Common myeloid progenitor, CD34-positive (primary cell): ENCODE measurements around the gene PRIM1.
"Not testable (repeated sequence)": the region's sequence is repeated elsewhere in the genome, so short reads cannot be mapped to it uniquely, and the experiment has no call there.

ENCODE experiments used
- CTCF ChIA-PET: fragments of 350-600 bp; sonication (Branson Sonifier 250); formaldehyde crosslinking; loops from one replicate; lab custom pipeline; 2021; ENCODE audit warnings: antibody characterized with exemption; lab: Charles Lee
- POLR2A ChIA-PET: fragments of 350-600 bp; sonication (Branson Sonifier 250); formaldehyde crosslinking; loops from one replicate; lab custom pipeline; 2021; ENCODE audit warnings: antibody characterized with exemption; lab: Charles Lee
- DNase-seq, 3 donors: peaks; one replicate each; pipeline versions ENCODE4 v3.0.0 to v3.0.0-alpha.2; 2013
- H3K27ac ChIP-seq, 2 experiments: 1 replicate in 1 of 2; 2 replicates in 1 of 2; pipeline ENCODE4 v1.7.0; 2013; ENCODE audit warnings: inconsistent platforms in 2 of 2, low read length in 2 of 2, mild to moderate bottlenecking in 2 of 2, low read depth in 1 of 2, moderate library complexity in 1 of 2; ENCODE audit not compliant: severe bottlenecking in 2 of 2, insufficient read depth in 1 of 2, poor library complexity in 1 of 2
- H3K27me3 ChIP-seq, 5 experiments: replicated peaks in 2 of 5; 1 replicate in 3 of 5; 2 replicates in 2 of 5; pipeline versions ENCODE4 v1.6.1 to v1.7.0; 2013; ENCODE audit warnings: low read length in 4 of 5, mild to moderate bottlenecking in 2 of 5, moderate library complexity in 2 of 5, inconsistent platforms in 1 of 5; ENCODE audit not compliant: insufficient read depth in 5 of 5, control insufficient read depth in 4 of 5
- H3K36me3 ChIP-seq, 4 experiments: 1 replicate in 2 of 4; 2 replicates in 2 of 4; pipeline versions ENCODE4 v1.6.1 to v1.7.0; 2013; ENCODE audit warnings: low read length in 3 of 4, control low read depth in 1 of 4, mild to moderate bottlenecking in 1 of 4; ENCODE audit not compliant: control insufficient read depth in 4 of 4, insufficient read depth in 4 of 4
- H3K4me1 ChIP-seq, 4 experiments: 1 replicate in 3 of 4; 2 replicates in 1 of 4; pipeline versions ENCODE4 v1.6.1 to v1.7.1; 2013; ENCODE audit warnings: low read length in 3 of 4, mild to moderate bottlenecking in 3 of 4, control low read depth in 1 of 4, inconsistent platforms in 1 of 4, moderate library complexity in 1 of 4; ENCODE audit not compliant: control insufficient read depth in 4 of 4, insufficient read depth in 4 of 4; ENCODE audit errors: control extremely low read depth in 1 of 4
- H3K4me3 ChIP-seq, 7 experiments: 1 replicate in 4 of 7; 2 replicates in 3 of 7; pipeline versions ENCODE4 v1.5.1 to v1.7.0; 2013; ENCODE audit warnings: mild to moderate bottlenecking in 7 of 7, low read length in 6 of 7, moderate library complexity in 6 of 7, inconsistent platforms in 2 of 7, low read depth in 2 of 7, control low read depth in 1 of 7; ENCODE audit not compliant: insufficient read depth in 4 of 7, control insufficient read depth in 1 of 7; ENCODE audit errors: extremely low read depth in 1 of 7
- H3K9me3 ChIP-seq, 5 experiments: 1 replicate in 4 of 5; 2 replicates in 1 of 5; pipeline versions ENCODE4 v1.6.1 to v1.7.1; 2013; ENCODE audit warnings: low read length in 4 of 5, mild to moderate bottlenecking in 2 of 5, inconsistent platforms in 1 of 5, low read depth in 1 of 5, moderate library complexity in 1 of 5; ENCODE audit not compliant: control insufficient read depth in 4 of 5, insufficient read depth in 2 of 5; ENCODE audit errors: control extremely low read depth in 1 of 5
- WGBS: methylation state at CpG from one replicate; pipeline ENCODE4 v1.1.5; 2013; ENCODE audit not compliant: insufficient coverage; 5-methylcytosine and 5-hydroxymethylcytosine counted together

Gene PRIM1

DNA sequence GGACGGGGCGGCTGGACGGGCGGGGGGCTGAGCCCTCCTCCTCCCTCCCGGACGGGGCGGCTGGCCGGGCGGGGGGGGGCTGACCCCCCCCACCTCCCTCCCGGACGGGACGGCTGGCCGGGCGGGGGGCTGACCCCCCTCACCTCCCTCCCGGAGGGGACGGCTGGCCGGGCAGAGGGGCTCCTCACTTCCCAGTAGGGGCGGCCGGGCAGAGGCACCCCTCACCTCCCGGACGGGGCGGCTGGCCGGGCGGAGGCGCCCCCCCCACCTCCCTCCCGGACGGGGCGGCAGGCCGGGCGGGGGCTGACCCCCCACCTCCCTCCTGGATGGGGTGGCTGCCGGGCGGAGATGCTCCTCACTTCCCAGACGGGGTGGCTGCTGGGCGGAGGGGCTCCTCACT is 37.3 kb upstream of the PRIM1 start:
- H3K9me3 ChIP-seq, POLR2A ChIA-PET, CTCF ChIA-PET, H3K27me3 ChIP-seq, H3K4me1 ChIP-seq, H3K27ac ChIP-seq, H3K36me3 ChIP-seq, H3K4me3 ChIP-seq, DNase-seq: not testable (repeated sequence)
- no CpG with 5 or more reads among the region's 34 CpGs for WGBS

DNA sequence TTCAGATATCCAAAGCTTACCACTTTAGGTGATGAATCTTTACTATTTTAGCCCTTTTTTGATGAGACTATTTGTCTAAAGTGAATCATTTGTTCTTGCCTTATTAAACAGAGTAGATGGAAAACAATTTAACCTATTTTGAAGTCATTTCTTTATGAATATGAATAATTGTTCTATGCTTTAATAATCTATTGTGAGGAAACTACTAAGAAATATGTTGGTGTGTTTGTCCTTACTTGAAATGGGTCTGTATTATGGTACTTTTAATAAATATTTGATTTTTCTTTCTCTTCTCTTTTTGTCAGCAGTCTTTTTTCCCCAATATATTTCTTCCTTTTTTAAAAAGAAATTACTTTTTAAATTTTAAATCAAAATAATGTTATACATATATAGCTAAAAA is 35.4 kb upstream of the PRIM1 start:
- DNase-seq: no peak
- H3K4me3 ChIP-seq: no peak overlapping the region
- CTCF ChIA-PET: interaction anchor here (1.2 kb wide), 1 partner anchor 30 kb away, joined by 4 read pairs; no protein-coding TSS in a partner anchor
- no peaks in the 10 kb centered on the region for H3K27me3 ChIP-seq
- no peak overlapping the region for H3K27ac ChIP-seq
- POLR2A ChIA-PET: interaction anchor here (0.7 kb wide), 1 partner anchor 11 kb away, joined by 3 read pairs; no protein-coding TSS in a partner anchor
- H3K36me3 ChIP-seq: no peaks in the 10 kb centered on the region
- H3K4me1 ChIP-seq: no peaks in the 10 kb centered on the region
- no peaks in the 10 kb centered on the region for H3K9me3 ChIP-seq

DNA sequence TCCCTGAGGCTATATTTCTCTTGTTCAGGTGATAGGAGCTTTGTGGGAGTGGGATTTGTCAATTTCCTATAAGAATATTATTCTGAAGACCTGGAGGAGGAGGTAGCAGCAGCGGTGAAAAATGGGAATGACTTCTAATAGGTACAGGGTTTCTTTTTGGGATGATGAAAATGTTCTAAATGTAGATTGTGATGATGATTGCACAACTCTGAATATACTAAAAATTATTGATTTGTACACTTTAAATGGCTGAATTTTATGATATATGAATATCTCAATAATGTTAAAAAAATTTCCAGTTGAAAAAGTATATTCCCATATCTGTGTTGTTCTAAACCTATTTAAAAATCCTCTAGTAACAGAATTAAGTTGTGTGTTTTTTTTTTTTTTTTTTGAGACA is 33.8 kb upstream of the PRIM1 start:
- Histone ChIP-seq H3K9me3 (no peaks in the 10 kb centered on the region), H3K27me3 (no peaks in the 10 kb centered on the region), H3K27ac (no peak overlapping the region), H3K4me3 (no peak overlapping the region), H3K36me3 (no peaks in the 10 kb centered on the region), H3K4me1 (no peaks in the 10 kb centered on the region)
- DNase-seq: no peak
- ChIA-PET CTCF (no interaction called here), POLR2A (no interaction called here)
- no CpG with 5 or more reads among the region's 1 CpG for WGBS

- Histone ChIP-seq H3K9me3 (no peaks in the 10 kb centered on the region), H3K4me3 (no peak overlapping the region), H3K27ac (no peak overlapping the region), H3K36me3 (no peaks in the 10 kb centered on the region), H3K27me3 (no peaks in the 10 kb centered on the region), H3K4me1 (no peaks in the 10 kb centered on the region)
- ChIA-PET CTCF (no interaction called here), POLR2A (no interaction called here)
- DNase-seq: no peak
- 100% methylated on average over 1 of the region's 2 CpGs for WGBS
These were observed 33.2 kb upstream of the PRIM1 start for GRCh38 chr12:56785141-56785865.

DNA sequence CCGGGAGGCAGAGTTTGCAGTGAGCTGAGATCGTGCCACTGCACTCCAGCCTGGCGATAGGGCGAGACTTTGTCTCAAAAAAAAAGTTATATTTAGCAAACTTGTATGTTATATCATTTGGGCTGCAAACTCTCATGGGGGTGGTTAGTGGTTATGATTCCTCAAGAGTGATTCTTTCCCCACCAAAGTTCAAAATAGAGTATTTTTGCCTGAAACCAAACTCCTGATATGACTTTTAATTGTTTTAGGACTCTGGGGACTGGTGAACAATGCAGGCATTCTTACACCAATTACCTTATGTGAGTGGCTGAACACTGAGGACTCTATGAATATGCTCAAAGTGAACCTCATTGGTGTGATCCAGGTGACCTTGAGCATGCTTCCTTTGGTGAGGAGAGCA is 29.6 kb upstream of the PRIM1 start:
- Histone ChIP-seq H3K36me3 (no peaks in the 10 kb centered on the region), H3K4me3 (no peak overlapping the region), H3K4me1 (no peaks in the 10 kb centered on the region), H3K27ac (no peak overlapping the region), H3K27me3 (no peaks in the 10 kb centered on the region), H3K9me3 (no peaks in the 10 kb centered on the region)
- POLR2A ChIA-PET: no interaction called here
- WGBS: no CpG with 5 or more reads among the region's 4 CpGs
- CTCF ChIA-PET: no interaction called here
- DNase-seq: no peak

DNA sequence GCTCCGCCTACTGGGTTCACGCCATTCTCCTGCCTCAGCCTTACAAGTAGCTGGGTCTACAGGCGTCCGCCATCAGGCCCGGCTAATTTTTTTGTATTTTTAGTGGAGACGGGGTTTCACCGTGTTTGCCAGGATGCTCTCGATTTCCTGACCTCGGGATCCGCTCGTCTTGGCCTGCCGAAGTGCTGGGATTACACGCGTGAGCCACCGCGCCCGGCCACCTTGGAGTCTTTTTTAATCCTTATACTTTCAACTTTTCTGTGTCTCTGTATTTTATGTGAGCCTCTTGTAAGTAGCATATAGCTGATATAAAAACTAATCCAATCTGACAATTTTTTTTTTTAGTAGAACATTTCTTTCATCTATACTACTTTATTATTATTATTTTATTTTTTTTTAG is 26.6 kb upstream of the PRIM1 start:
- Histone ChIP-seq H3K27ac (no peak overlapping the region), H3K36me3 (no peaks in the 10 kb centered on the region), H3K27me3 (no peaks in the 10 kb centered on the region), H3K4me3 (no peak overlapping the region), H3K4me1 (no peaks in the 10 kb centered on the region), H3K9me3 (no peaks in the 10 kb centered on the region)
- DNase-seq: no peak
- POLR2A ChIA-PET: interaction anchor here (1.0 kb wide), 1 partner anchor 14 kb away, joined by 3 read pairs; no protein-coding TSS in a partner anchor
- CTCF ChIA-PET: no interaction called here
- WGBS: 96% methylated on average over 11 of the region's 17 CpGs

DNA sequence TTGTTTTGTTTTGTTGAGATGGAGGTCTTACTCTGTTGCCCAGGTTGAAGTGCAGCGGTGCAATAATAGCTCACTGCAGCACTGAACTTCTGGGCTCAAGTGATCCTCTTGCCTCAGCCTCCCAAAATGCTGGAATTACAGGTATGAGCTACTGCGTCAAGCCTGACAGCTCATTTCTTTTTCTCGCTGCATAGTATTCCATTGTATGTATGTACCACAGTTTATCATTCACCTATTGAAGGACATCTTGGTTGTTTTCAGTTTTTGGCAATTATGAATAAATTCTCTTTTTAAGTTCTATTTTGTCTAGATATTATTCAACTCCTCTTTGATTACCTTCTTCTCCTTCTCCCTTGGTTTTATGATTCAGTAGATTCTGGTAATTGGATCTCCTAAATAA is 24.5 kb upstream of the PRIM1 start:
- peaks cover 0 to 3% (median 0%) of the 10 kb centered on the region in 4 experiments for H3K4me1 ChIP-seq
- H3K9me3 ChIP-seq: no peaks in the 10 kb centered on the region
- CTCF ChIA-PET: no interaction called here
- no peak for DNase-seq
- H3K4me3 ChIP-seq: no peak overlapping the region
- no peaks in the 10 kb centered on the region for H3K27me3 ChIP-seq
- WGBS: 92% methylated on average over 2 of the region's 3 CpGs
- POLR2A ChIA-PET: interaction anchor here (0.6 kb wide), 1 partner anchor 11 kb away, joined by 3 read pairs; no protein-coding TSS in a partner anchor
- no peak overlapping the region for H3K27ac ChIP-seq
- H3K36me3 ChIP-seq: no peaks in the 10 kb centered on the region
